Left cardiac atrium (tissue), 4 donors: ENCODE results near the gene RAB3GAP2. TPM values are rescaled to one million over a fixed set of nuclear protein-coding genes. Genes with fewer than 3 reads are reported as not detected.
A peak's percentile ranks its signal among the peaks of the same experiment; 100 is the strongest.
"Not testable (repeated sequence)": the region's sequence is repeated elsewhere in the genome, so short reads cannot be mapped to it uniquely, and the experiment has no call there.

Source experiments
- ATAC-seq, 2 donors: fragments of 200-7000 bp; cut with Tn5 transposase; one replicate each; pipeline ENCODE4 v1.9.1; 2020; ENCODE audit warnings: mild to moderate bottlenecking in 2 of 2, moderate library complexity in 2 of 2
- DNase-seq: peaks from one replicate; pipeline ENCODE4 v3.0.0-alpha.2; 2020
- intact Hi-C, 2 donors: fragments of 100-400 bp; cut with DNase I; formaldehyde crosslinking; loops; one replicate each; pipeline versions ENCODE4 v1.14.1 to v1.15.1; 2022 to 2023
- long read RNA-seq: library from polyadenylated mRNA; unstranded; transcript quantifications from one replicate; pipeline ENCODE4 v2.0.0, GENCODE V29; 2021
- total RNA-seq, 2 donors: library from RNA; stranded (reverse); fragmentation: NEBNext Ultra II Directional; extraction: Animal tissue kit (Norgen Biotek cat#: 25700); gene quantifications; one replicate each; pipeline ENCODE4 v1.2.1, GENCODE V29; 2021
- donor health status: DM: no; HTN: yes; CAD: no.
- donor health status: DM: no; HTN: yes; CAD: no; lungs with severe emphysema.
- donor health status: DM: yes; HTN: yes; CAD: no.
- donor health status: Dilated cardiomyopathy.

Gene RAB3GAP2, protein sequence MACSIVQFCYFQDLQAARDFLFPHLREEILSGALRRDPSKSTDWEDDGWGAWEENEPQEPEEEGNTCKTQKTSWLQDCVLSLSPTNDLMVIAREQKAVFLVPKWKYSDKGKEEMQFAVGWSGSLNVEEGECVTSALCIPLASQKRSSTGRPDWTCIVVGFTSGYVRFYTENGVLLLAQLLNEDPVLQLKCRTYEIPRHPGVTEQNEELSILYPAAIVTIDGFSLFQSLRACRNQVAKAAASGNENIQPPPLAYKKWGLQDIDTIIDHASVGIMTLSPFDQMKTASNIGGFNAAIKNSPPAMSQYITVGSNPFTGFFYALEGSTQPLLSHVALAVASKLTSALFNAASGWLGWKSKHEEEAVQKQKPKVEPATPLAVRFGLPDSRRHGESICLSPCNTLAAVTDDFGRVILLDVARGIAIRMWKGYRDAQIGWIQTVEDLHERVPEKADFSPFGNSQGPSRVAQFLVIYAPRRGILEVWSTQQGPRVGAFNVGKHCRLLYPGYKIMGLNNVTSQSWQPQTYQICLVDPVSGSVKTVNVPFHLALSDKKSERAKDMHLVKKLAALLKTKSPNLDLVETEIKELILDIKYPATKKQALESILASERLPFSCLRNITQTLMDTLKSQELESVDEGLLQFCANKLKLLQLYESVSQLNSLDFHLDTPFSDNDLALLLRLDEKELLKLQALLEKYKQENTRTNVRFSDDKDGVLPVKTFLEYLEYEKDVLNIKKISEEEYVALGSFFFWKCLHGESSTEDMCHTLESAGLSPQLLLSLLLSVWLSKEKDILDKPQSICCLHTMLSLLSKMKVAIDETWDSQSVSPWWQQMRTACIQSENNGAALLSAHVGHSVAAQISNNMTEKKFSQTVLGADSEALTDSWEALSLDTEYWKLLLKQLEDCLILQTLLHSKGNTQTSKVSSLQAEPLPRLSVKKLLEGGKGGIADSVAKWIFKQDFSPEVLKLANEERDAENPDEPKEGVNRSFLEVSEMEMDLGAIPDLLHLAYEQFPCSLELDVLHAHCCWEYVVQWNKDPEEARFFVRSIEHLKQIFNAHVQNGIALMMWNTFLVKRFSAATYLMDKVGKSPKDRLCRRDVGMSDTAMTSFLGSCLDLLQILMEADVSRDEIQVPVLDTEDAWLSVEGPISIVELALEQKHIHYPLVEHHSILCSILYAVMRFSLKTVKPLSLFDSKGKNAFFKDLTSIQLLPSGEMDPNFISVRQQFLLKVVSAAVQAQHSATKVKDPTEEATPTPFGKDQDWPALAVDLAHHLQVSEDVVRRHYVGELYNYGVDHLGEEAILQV (N-terminal part only)
- total RNA-seq, result 10 to 100 TPM; 22.2 to 30.1 TPM
- long read RNA-seq, partial matches to known transcripts, result 2 of 23 reads
- long read RNA-seq, other reads (novel, unspliced or antisense), result 21 of 23 reads

- DNase-seq, result peak; percentile 97
- ATAC-seq, result peak; percentile 97 to 98
- intact Hi-C loops, result no loop called here
Observed at GRCh38 chr1:220272047-220272840, at the start of gene RAB3GAP2. TSS of gene RAB3GAP2 (minus strand) at chr1:220272453. CDS start at chr1:220272337, 116 bp downstream.

DNA sequence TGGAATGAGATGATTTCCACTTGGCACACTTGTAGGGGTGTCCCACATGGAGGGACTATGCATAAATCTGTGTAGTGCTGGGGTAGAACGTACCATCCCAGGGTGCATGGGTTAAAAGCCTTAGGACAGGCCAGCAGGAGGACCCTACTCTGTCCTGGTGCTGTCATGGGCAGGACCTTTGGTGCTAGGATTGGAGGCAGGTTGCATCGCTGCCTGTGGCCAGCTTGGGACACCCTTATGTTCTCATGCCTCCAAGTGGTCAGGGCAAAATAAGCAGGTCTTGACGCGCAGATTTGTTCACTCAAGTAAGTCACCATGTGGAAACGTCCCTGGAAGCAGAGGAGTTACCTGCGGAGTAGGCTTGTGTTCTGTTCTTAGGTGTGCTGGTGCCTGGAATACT lies 49.5 kb upstream of the RAB3GAP2 start:
- ATAC-seq (no peak), DNase-seq (no peak)
- intact Hi-C loops, result no loop called here

DNA sequence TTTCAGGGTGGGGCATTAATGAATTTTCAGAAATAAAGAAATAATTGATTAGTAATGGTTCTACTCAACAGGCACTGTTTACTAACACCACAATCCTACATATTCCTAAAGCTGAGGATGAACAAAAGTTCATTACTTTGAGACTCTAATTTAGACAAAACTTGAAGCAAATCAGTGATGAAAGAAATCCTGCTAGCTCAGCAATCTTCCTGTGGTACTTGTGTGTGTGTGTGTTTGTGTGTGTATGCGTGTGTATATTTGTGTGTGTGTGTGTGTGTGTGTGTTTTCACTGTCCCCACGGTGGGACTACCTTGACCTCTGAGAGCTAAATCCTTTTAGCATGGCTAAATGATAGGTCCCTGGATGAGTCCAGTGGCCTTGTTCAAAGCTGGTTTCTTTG lies 48.5 kb upstream of the RAB3GAP2 start:
- intact Hi-C loops, result no loop called here
- no peak for ATAC-seq
- DNase-seq, result no peak

- ATAC-seq, result peak; percentile 58 to 75
Observed at GRCh38 chr1:220318673-220319072, 46.4 kb upstream of the RAB3GAP2 start.

DNA sequence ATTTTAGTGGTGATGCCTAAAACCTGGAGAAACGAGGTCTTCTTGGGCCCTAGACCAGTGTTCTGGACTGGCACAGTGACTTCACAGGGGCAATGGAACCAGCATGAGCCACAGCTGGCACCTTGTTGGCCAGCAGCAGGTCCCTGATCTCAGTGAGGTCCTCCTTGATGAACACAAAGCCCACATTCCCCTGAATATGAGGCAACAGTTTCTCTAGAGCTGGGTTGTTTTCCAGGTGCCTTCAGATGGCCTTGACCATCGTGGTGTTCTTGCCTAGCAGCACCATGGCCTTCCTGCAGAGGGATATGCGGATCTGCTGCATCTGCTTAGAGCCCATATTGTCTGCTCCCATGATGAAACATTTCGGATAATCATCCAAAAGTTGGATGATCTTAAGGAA lies 44.9 kb upstream of the RAB3GAP2 start:
- intact Hi-C loops, result no loop called here
- no peak for DNase-seq
- ATAC-seq, result no peak

More at GRCh38 chr1:220318673-220319072, 46.4 kb upstream of the RAB3GAP2 start:
- intact Hi-C loops, result no loop called here
- no peak for DNase-seq

GRCh38 chr1:220316305-220316704 lies 44.1 kb upstream of the RAB3GAP2 start:
- ATAC-seq, result no peak
- DNase-seq, result no peak
- intact Hi-C loops, result no loop called here

- ATAC-seq (peak; percentile 67 to 74), DNase-seq (no peak)
- intact Hi-C loops, result no loop called here
Observed at GRCh38 chr1:220315070-220315839, 43.0 kb upstream of the RAB3GAP2 start.

DNA sequence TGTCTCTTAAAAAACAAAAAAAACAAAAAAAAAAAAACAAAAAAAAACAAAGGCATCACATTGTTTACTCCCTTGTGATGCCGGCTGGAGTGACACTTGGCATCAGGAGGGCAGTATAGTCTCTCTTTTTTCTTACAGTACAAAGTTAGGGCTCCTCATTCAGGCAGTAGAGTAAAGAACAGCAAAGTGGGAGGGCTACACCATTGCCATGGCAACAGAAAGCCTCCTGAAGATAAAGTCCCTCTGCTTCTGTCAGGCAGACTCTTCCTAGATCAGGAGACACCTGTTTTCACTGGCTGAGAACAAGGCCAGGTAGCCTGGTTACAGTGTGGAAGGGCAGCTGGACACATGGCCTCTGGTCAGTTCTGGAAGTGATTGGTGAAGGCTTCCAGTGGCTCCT lies 41.3 kb upstream of the RAB3GAP2 start:
- intact Hi-C loops, result no loop called here
- no peak for DNase-seq
- no peak for ATAC-seq

DNA sequence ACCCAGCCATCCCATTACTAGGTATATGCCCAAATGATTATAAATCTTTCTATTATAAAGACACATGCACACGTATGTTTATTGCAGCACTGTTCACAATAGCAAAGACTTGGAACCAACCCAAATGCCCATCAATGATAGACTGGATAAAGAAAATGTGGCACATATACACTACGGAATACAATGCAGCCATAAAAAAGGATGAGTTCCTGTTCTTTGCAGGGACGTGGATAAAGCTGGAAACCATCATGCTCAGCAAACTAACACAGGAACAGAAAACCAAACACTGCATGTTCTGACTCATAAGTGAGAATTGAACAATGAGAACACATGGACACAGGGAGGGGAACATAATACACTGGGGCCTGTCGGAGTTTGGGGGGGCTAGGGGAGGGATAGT lies 37.9 kb upstream of the RAB3GAP2 start:
- DNase-seq, intact Hi-C loops, ATAC-seq: not testable (repeated sequence)

GRCh38 chr1:220307607-220308006 lies 35.4 kb upstream of the RAB3GAP2 start:
- ATAC-seq (no peak), DNase-seq (no peak)
- intact Hi-C loops, result no loop called here

GRCh38 chr1:220306339-220306738 lies 34.1 kb upstream of the RAB3GAP2 start:
- DNase-seq, result no peak
- no peak for ATAC-seq
- intact Hi-C loops, result no loop called here

- intact Hi-C loops, result no loop called here
- ATAC-seq (no peak), DNase-seq (no peak)
Observed at GRCh38 chr1:220303871-220304270, 31.6 kb upstream of the RAB3GAP2 start.

GRCh38 chr1:220301630-220302029 lies 29.4 kb upstream of the RAB3GAP2 start:
- no peak for DNase-seq
- intact Hi-C loops, result no loop called here
- ATAC-seq, result no peak

DNA sequence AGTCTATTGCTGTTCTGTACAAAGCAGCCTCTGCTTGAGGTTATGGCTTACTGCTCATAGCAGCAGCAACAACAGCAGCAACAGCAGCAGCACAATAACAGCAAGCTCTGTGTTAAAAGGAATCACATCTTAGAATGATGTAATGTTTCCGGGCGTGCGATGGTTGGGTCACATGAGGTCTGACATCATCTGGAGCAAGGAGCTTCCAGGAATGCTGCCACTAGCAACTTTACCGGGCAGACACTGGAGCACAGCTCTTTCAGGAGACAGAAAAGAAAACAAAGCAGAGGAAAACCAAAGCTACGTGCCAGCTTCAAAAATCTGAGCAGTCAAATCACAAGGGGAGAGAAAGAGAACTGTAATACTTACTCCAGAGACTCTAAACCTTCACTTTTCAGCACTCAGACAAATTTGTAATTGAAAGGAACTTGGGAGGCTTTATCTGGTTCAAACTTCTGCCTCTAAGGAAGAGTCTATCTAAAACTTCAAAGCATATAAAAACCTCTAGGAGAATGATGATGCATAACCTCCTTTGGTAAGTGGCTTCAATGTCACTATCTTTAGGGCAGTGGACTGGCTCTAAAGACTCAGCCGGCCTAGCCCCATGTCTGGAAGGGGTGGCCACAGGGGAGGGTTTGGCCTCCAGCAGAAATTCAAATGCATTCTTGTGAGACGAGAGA lies 28.3 kb upstream of the RAB3GAP2 start:
- ATAC-seq (peak; percentile 95 to 98), DNase-seq (peak; percentile 79)
- intact Hi-C loops, result no loop called here

- intact Hi-C loops, result loop anchor here in 1 of 2 donors (10.0 kb wide), 2 partner anchors 215 to 475 kb away; no protein-coding TSS in a partner anchor
- ATAC-seq, result no peak
- no peak for DNase-seq
Observed at GRCh38 chr1:220299337-220299736, 27.1 kb upstream of the RAB3GAP2 start.

DNA sequence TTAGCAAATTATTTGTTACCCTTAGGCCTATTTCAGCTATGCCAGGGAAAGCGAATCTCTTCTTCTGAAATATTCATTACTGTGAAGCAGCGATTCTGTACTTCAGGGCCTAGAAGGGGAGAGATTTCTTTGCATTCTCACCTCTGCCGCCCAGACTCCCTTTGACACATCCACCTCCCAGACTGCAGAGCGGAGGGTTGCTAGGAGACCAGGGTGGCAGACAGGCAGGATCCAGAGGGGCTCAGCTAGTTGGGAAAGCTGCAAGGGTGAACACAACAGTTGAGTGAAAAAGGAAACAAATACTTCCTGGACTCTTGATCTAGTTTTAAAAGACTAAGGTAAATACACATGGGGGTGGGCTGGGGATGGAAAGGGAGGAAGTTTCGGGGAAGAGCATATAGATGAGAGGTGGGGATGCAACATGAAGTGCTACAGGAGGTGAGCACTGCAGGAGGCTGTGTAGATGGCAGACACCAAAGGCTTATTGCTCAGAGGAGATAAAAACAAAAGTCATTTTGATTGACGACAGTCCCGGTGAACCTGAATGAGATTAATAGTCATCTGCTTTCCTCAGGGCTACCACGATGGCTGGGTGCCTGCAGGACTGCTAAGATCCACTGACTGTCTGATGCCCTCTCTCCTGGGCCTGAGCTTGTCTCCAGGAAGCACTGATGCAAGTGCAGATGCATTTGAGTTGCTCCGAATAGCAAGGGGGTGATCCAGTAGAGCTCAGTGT lies 26.4 kb upstream of the RAB3GAP2 start:
- intact Hi-C loops, result loop anchor here in 1 of 2 donors (10.0 kb wide), 2 partner anchors 216 to 476 kb away; no protein-coding TSS in a partner anchor
- no peak for DNase-seq
- no peak for ATAC-seq
